ENCODE results near the gene LIN7A.

The LIN7A gene

GRCh38 chr12:80937391-80938238, at the start of gene LIN7A:
LIN7A (minus strand) TSS chr12:80937934; CDS start chr12:80937722, 212 bp downstream.
- in situ Hi-C loops (cut with MboI; ENCODE audit: low sequenced_read_pairs) = no loop called here

GRCh38 chr12:80986224-80986623, 48.5 kb upstream of the LIN7A start:
- in situ Hi-C loops (cut with MboI; ENCODE audit: low sequenced_read_pairs) = no loop called here

GRCh38 chr12:80979816-80980215, 42.1 kb upstream of the LIN7A start:
- in situ Hi-C loops (cut with MboI; ENCODE audit: low sequenced_read_pairs) = no loop called here

- in situ Hi-C loops (cut with MboI; ENCODE audit: low sequenced_read_pairs) = no loop called here
Measured at GRCh38 chr12:80979251-80979650, 41.5 kb upstream of the LIN7A start.

- in situ Hi-C loops (cut with MboI; ENCODE audit: low sequenced_read_pairs) = no loop called here
Measured at GRCh38 chr12:80977346-80977745, 39.6 kb upstream of the LIN7A start.

GRCh38 chr12:80968326-80968725, 30.6 kb upstream of the LIN7A start:
- in situ Hi-C loops (cut with MboI; ENCODE audit: low sequenced_read_pairs) = no loop called here

- in situ Hi-C loops (cut with MboI; ENCODE audit: low sequenced_read_pairs) = no loop called here
Measured at GRCh38 chr12:80967565-80967964, 29.8 kb upstream of the LIN7A start.

- in situ Hi-C loops (cut with MboI; ENCODE audit: low sequenced_read_pairs) = no loop called here
Measured at GRCh38 chr12:80966001-80966400, 28.3 kb upstream of the LIN7A start.

- in situ Hi-C loops (cut with MboI; ENCODE audit: low sequenced_read_pairs) = no loop called here
Measured at GRCh38 chr12:80958162-80958561, 20.4 kb upstream of the LIN7A start.

GRCh38 chr12:80954857-80955520, 17.3 kb upstream of the LIN7A start:
- in situ Hi-C loops (cut with MboI; ENCODE audit: low sequenced_read_pairs) = no loop called here

- in situ Hi-C loops (cut with MboI; ENCODE audit: low sequenced_read_pairs) = no loop called here
Measured at GRCh38 chr12:80952443-80952842, 14.7 kb upstream of the LIN7A start.

GRCh38 chr12:80946591-80946990, 8.9 kb upstream of the LIN7A start:
- in situ Hi-C loops (cut with MboI; ENCODE audit: low sequenced_read_pairs) = no loop called here

GRCh38 chr12:80943338-80943737, 5.6 kb upstream of the LIN7A start:
- in situ Hi-C loops (cut with MboI; ENCODE audit: low sequenced_read_pairs) = no loop called here

- in situ Hi-C loops (cut with MboI; ENCODE audit: low sequenced_read_pairs) = no loop called here
Measured at GRCh38 chr12:80941916-80942315, 4.2 kb upstream of the LIN7A start.

GRCh38 chr12:80939231-80939950, 1.7 kb upstream of the LIN7A start:
- in situ Hi-C loops (cut with MboI; ENCODE audit: low sequenced_read_pairs) = no loop called here

GRCh38 chr12:80938397-80938796, 663 bp upstream of the LIN7A start:
- in situ Hi-C loops (cut with MboI; ENCODE audit: low sequenced_read_pairs) = no loop called here

GRCh38 chr12:80936642-80937390, 918 bp downstream of the LIN7A start:
- in situ Hi-C loops (cut with MboI; ENCODE audit: low sequenced_read_pairs) = no loop called here

GRCh38 chr12:80936353-80936641, 1.4 kb downstream of the LIN7A start:
- in situ Hi-C loops (cut with MboI; ENCODE audit: low sequenced_read_pairs) = no loop called here

- in situ Hi-C loops (cut with MboI; ENCODE audit: low sequenced_read_pairs) = no loop called here
Measured at GRCh38 chr12:80935111-80935510, 2.6 kb downstream of the LIN7A start.

- in situ Hi-C loops (cut with MboI; ENCODE audit: low sequenced_read_pairs) = no loop called here
Measured at GRCh38 chr12:80925983-80926382, 11.8 kb downstream of the LIN7A start.

GRCh38 chr12:80925237-80925636, 12.5 kb downstream of the LIN7A start:
- in situ Hi-C loops (cut with MboI; ENCODE audit: low sequenced_read_pairs) = no loop called here
